Chondrocyte (in vitro differentiated cells): Measurements from ENCODE around the gene BEST3. TPM values are rescaled to one million over a fixed set of nuclear protein-coding genes. Genes with fewer than 3 reads are reported as not detected.
A peak's percentile ranks its signal among the peaks of the same experiment; 100 is the strongest.

Experiments
- DNase-seq: peaks from one replicate; pipeline ENCODE4 v3.0.0; 2021; ENCODE audit warnings: mixed read lengths, low spot score
- H3K27ac Mint-ChIP-seq: one replicate; pipeline ENCODE4 v1.8.0; 2021; ENCODE audit warnings: mild to moderate bottlenecking, moderate library complexity, mixed read lengths; ENCODE audit not compliant: unreplicated experiment
- H3K27me3 Mint-ChIP-seq: 2 replicates; pipeline ENCODE4 v1.8.0; 2021; ENCODE audit warnings: low read depth, mixed read lengths
- H3K36me3 Mint-ChIP-seq: 2 replicates; pipeline ENCODE4 v1.8.0; 2021; ENCODE audit warnings: low read depth, mixed read lengths
- H3K4me1 Mint-ChIP-seq: 2 replicates; pipeline ENCODE4 v1.8.0; 2021; ENCODE audit warnings: low read depth, mild to moderate bottlenecking, mixed read lengths
- H3K4me3 Mint-ChIP-seq: one replicate; pipeline ENCODE4 v1.8.0; 2021; ENCODE audit warnings: mild to moderate bottlenecking, moderate library complexity, mixed read lengths; ENCODE audit not compliant: unreplicated experiment
- H3K9me3 Mint-ChIP-seq: 2 replicates; pipeline ENCODE4 v1.8.0; 2021; ENCODE audit warnings: low read depth, mixed read lengths
- CTCF ChIP-seq: fragments of 200-600 bp; sonication (generic); IDR thresholded peaks from 2 replicates; pipeline ENCODE4 v1.5.0; 2021; ENCODE audit warnings: antibody characterized with exemption, mild to moderate bottlenecking, moderate library complexity
- total RNA-seq: library from RNA; stranded (reverse); gene quantifications from 3 replicates; pipeline ENCODE4 v1.2.1, GENCODE V29; 2021

BEST3 gene
- total RNA-seq, 1 donor from 2014 or later, result 0.20 TPM

- no peaks in the 10 kb centered on the region for H3K9me3 Mint-ChIP-seq
- H3K27me3 Mint-ChIP-seq, result no peaks in the 10 kb centered on the region
- no peak for TF ChIP-seq CTCF
- no peak for DNase-seq
- peaks cover 1% of the 10 kb centered on the region for H3K36me3 Mint-ChIP-seq
- H3K27ac Mint-ChIP-seq, result no peak overlapping the region
- H3K4me3 Mint-ChIP-seq, result no peak overlapping the region
- peaks cover 42% of the 10 kb centered on the region for H3K4me1 Mint-ChIP-seq
These were observed 47.2 kb downstream of the BEST3 start for GRCh38 chr12:69651922-69652321.

- Mint-ChIP-seq H3K27ac (no peak overlapping the region), H3K4me3 (no peak overlapping the region)
These were observed 49.6 kb downstream of the BEST3 start for GRCh38 chr12:69649529-69649928.

GRCh38 chr12:69648476-69648875 lies 50.6 kb downstream of the BEST3 start:
- no peaks in the 10 kb centered on the region for H3K9me3 Mint-ChIP-seq
- TF ChIP-seq CTCF, result no peak
- peaks cover 1% of the 10 kb centered on the region for H3K36me3 Mint-ChIP-seq
- H3K27ac Mint-ChIP-seq, result peak overlapping the region; percentile 55
- no peak overlapping the region for H3K4me3 Mint-ChIP-seq
- peaks cover 17% of the 10 kb centered on the region for H3K4me1 Mint-ChIP-seq
- DNase-seq, result no peak
- H3K27me3 Mint-ChIP-seq, result no peaks in the 10 kb centered on the region

More at GRCh38 chr12:69649529-69649928, 49.6 kb downstream of the BEST3 start:
- peak; percentile 49 for TF ChIP-seq CTCF
- no peaks in the 10 kb centered on the region for H3K9me3 Mint-ChIP-seq
- peaks cover 20% of the 10 kb centered on the region for H3K4me1 Mint-ChIP-seq
- no peak for DNase-seq
- H3K27me3 Mint-ChIP-seq, result no peaks in the 10 kb centered on the region
- peaks cover 1% of the 10 kb centered on the region for H3K36me3 Mint-ChIP-seq

GRCh38 chr12:69647178-69647577 lies 51.9 kb downstream of the BEST3 start:
- Mint-ChIP-seq H3K27me3 (no peaks in the 10 kb centered on the region), H3K9me3 (no peaks in the 10 kb centered on the region), H3K4me3 (no peak overlapping the region), H3K4me1 (peaks cover 17% of the 10 kb centered on the region), H3K36me3 (peaks cover 1% of the 10 kb centered on the region), H3K27ac (no peak overlapping the region)
- no peak for TF ChIP-seq CTCF
- no peak for DNase-seq

- no peaks in the 10 kb centered on the region for H3K27me3 Mint-ChIP-seq
- H3K27ac Mint-ChIP-seq, result no peak overlapping the region
- no peak overlapping the region for H3K4me3 Mint-ChIP-seq
- no peak for TF ChIP-seq CTCF
- no peaks in the 10 kb centered on the region for H3K9me3 Mint-ChIP-seq
- DNase-seq, result no peak
- no peaks in the 10 kb centered on the region for H3K36me3 Mint-ChIP-seq
- H3K4me1 Mint-ChIP-seq, result peaks cover 17% of the 10 kb centered on the region
These were observed 54.1 kb downstream of the BEST3 start for GRCh38 chr12:69645031-69645430.
